ENCODE results near the gene S100Z.
"Not testable (repeated sequence)": the region's sequence is repeated elsewhere in the genome, so short reads cannot be mapped to it uniquely, and the experiment has no call there.

Gene S100Z

DNA sequence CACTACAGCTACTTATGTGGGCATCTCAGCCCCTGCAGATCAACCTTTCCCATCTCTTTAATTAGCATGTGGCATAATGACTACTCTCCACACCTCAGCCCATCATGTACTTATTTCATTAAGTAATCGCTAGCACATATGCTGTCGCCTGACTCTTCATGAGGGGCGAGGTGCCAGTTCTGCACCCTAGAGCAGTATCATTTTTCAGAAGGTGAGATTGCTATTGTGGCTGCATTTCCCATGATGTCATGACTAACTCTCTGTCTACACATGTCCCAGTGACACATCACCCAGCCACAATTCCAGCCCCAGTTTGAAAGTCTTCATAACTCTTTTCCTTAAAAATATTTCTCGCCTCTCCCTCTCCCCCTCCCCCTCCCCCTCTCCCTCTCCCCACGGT, 38.6 kb upstream of the S100Z start:
- H3K27me3 ChIP-seq, result no peaks in the 10 kb centered on the region
- intact Hi-C loops (cut with DNase I; ENCODE audit: low total_unique reads), result no loop called here
- H3K9me3 ChIP-seq, result no peaks in the 10 kb centered on the region
- no peak overlapping the region for H3K4me3 ChIP-seq
- H3K4me1 ChIP-seq, result no peaks in the 10 kb centered on the region
- DNase-seq, result no peak
- H3K36me3 ChIP-seq, result no peaks in the 10 kb centered on the region
- H3K27ac ChIP-seq, result no peak overlapping the region
- TF ChIP-seq, protein P1, sequence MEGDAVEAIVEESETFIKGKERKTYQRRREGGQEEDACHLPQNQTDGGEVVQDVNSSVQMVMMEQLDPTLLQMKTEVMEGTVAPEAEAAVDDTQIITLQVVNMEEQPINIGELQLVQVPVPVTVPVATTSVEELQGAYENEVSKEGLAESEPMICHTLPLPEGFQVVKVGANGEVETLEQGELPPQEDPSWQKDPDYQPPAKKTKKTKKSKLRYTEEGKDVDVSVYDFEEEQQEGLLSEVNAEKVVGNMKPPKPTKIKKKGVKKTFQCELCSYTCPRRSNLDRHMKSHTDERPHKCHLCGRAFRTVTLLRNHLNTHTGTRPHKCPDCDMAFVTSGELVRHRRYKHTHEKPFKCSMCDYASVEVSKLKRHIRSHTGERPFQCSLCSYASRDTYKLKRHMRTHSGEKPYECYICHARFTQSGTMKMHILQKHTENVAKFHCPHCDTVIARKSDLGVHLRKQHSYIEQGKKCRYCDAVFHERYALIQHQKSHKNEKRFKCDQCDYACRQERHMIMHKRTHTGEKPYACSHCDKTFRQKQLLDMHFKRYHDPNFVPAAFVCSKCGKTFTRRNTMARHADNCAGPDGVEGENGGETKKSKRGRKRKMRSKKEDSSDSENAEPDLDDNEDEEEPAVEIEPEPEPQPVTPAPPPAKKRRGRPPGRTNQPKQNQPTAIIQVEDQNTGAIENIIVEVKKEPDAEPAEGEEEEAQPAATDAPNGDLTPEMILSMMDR (IDR thresholded peaks at IDR 0.05), result no peak

DNA sequence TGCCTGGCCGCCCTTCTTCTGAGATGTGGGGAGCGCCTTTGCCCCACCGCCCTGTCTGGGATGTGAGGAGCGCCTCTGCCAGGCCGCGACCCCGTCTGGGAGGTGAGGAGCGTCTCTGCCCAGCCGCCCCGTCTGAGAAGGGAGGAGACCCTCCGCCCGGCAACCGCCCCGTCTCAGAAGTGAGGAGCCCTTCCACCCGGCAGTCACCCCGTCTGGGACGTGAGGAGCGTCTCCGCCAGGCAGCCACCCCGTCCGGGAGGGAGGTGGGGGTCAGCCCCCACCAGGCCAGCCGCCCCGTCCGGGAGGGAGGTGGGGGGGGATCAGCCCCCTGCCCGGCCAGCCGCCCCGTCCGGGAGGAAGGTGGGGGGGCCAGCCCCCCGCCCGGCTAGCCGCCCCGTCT, 37.6 kb upstream of the S100Z start:
- H3K27me3 ChIP-seq; intact Hi-C loops (cut with DNase I; ENCODE audit: low total_unique reads); H3K4me3 ChIP-seq; H3K4me1 ChIP-seq; DNase-seq; H3K9me3 ChIP-seq; H3K27ac ChIP-seq; H3K36me3 ChIP-seq: not testable (repeated sequence)

DNA sequence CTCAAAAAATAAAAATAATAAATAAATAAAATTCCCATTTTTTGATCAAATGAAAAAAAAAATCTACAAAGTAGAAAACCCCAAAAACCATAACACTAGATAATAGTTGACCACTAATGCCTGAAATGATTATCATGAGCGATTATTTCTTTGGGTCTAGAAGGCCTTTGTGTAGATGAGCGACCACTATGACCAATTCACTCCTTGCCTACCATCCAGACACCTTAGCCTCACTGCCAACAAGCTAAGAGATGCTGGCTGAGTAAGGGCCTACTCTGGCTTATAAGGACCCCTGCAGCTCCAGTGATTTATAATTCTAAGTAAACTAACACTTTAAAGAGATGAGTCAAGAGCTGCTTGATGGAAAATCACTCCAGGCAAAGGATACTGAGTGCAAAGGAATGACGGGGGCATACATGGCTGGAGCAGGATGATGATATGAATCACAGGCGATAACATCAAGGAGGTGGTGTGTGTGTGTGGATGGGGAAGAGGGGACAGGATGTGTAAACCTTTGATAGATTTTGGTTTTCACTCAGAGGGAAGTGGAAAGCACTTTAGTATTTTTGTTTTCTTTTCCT, 35.7 kb upstream of the S100Z start:
- no peak for DNase-seq
- peaks cover 0 to 6% (median 5%) of the 10 kb centered on the region in 4 donors for H3K4me1 ChIP-seq
- H3K9me3 ChIP-seq, result no peaks in the 10 kb centered on the region
- TF ChIP-seq, protein P1 (IDR thresholded peaks at IDR 0.05), result no peak
- H3K4me3 ChIP-seq, result no peak overlapping the region
- intact Hi-C loops (cut with DNase I; ENCODE audit: low total_unique reads), result no loop called here
- no peaks in the 10 kb centered on the region for H3K36me3 ChIP-seq
- peaks cover 0 to 10% of the 10 kb centered on the region in 2 donors for H3K27me3 ChIP-seq
- no peak overlapping the region for H3K27ac ChIP-seq

DNA sequence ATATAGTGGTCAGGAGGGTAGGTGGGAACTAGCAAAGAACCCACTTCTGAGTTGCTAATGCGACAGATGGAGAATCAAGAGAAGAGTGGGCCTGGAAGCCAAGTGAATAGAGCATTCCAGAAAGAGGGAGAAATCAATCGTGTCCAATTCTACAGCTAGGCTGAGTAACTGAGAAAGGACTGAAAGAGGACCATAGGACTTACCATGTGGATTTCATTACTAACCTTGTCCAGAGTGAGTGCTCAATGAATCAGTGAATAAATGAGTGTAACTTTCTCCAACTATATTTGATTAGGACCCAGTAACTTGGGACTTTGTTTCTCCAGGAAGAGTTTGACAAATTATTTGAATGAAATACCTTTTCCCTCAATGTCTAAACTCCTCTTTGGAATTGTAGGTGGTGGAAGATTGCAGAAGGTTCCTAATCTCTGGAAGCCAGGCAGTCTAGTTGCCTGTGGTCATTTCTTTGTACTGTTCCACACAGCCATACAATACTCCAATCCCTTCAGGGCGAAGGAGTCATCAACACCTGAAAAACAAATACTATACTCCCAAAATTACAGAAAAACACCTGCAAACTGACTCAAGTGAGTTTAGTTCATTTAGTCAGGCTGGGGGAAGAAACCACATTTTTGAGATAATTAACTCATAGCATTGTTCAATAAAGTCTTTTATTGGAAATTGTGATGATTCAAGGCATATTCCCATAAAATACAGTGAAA, 33.5 kb upstream of the S100Z start:
- peaks cover 0 to 25% of the 10 kb centered on the region in 2 donors for H3K27me3 ChIP-seq
- TF ChIP-seq, protein P1 (IDR thresholded peaks at IDR 0.05), result no peak
- H3K4me3 ChIP-seq, result no peak overlapping the region
- intact Hi-C loops (cut with DNase I; ENCODE audit: low total_unique reads), result no loop called here
- H3K4me1 ChIP-seq, result peaks cover 0 to 17% (median 14%) of the 10 kb centered on the region in 4 donors
- H3K9me3 ChIP-seq, result no peaks in the 10 kb centered on the region
- no peak overlapping the region for H3K27ac ChIP-seq
- no peak for DNase-seq
- H3K36me3 ChIP-seq, result no peaks in the 10 kb centered on the region

DNA sequence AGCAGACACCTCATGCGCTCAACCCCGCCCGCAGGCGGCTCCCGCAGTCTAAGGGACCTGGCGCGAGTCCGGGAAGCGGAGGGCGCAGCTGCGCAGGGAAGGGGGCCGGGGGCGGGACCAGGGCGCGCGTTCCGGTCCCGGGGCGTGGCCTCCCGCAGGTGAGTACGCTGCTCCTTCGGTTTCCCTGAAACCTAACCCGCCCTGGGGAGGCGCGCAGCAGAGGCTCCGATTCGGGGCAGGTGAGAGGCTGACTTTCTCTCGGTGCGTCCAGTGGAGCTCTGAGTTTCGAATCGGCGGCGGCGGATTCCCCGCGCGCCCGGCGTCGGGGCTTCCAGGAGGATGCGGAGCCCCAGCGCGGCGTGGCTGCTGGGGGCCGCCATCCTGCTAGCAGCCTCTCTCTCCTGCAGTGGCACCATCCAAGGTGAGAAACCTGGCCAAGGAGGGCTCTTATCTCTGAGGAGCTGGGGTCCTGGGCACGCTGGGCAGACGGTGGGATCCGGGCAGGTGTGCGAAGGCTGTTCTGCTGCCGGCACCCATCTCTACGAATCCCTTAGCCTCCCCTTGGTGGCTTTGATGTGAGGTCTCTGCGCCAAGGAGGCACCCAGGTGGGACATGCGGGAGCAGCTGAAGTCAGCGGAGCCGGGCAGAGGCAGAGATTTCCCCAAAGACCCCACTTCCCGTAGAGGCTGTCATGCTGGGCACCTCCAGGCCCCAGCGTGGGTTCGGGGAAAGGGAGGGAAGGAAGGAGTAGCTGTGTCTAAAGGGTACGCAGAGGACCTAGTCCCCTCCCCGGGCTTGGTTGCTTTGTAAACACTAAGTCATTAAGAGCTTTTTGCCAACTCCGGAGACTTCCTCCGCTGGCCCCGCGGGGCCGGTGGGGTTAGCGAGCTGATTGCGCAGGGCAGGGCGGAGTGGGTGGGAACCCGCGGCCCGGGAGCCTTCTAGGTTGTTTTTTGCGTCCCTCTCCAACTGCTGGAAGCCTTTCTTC, 30.7 kb upstream of the S100Z start, which contains the start of gene F2RL1:
Gene F2RL1, plus strand, starts transcription at position 187 of the 988 bp plus-strand sequence. Its CDS starts 153 bp downstream, at position 340.
- Histone ChIP-seq H3K4me1 (peaks cover 0 to 17% (median 14%) of the 10 kb centered on the region in 4 donors), H3K36me3 (no peaks in the 10 kb centered on the region), H3K27ac (peak within 1 kb of the TSS; percentile 7 to 22), H3K27me3 (peaks cover 0 to 25% of the 10 kb centered on the region in 2 donors), H3K4me3 (peak within 1 kb of the TSS; percentile 46 to 56), H3K9me3 (no peaks in the 10 kb centered on the region)
- intact Hi-C loops (cut with DNase I; ENCODE audit: low total_unique reads), result no loop called here
- TF ChIP-seq, protein P1 (IDR thresholded peaks at IDR 0.05), result no peak
- peak; percentile 22 to 66 for DNase-seq

Measured in tibial artery (tissue), 4 donors.